Chondrocyte (in vitro differentiated cells): ENCODE data around the gene PTPRN2. TPM values are rescaled to one million over a fixed set of nuclear protein-coding genes. Genes with fewer than 3 reads are reported as not detected.

ENCODE experiments used
- DNase-seq: peaks from one replicate; pipeline ENCODE4 v3.0.0; 2021; ENCODE audit warnings: mixed read lengths, low spot score
- H3K27ac Mint-ChIP-seq: one replicate; pipeline ENCODE4 v1.8.0; 2021; ENCODE audit warnings: mild to moderate bottlenecking, moderate library complexity, mixed read lengths; ENCODE audit not compliant: unreplicated experiment
- H3K27me3 Mint-ChIP-seq: 2 replicates; pipeline ENCODE4 v1.8.0; 2021; ENCODE audit warnings: low read depth, mixed read lengths
- H3K36me3 Mint-ChIP-seq: 2 replicates; pipeline ENCODE4 v1.8.0; 2021; ENCODE audit warnings: low read depth, mixed read lengths
- H3K4me1 Mint-ChIP-seq: 2 replicates; pipeline ENCODE4 v1.8.0; 2021; ENCODE audit warnings: low read depth, mild to moderate bottlenecking, mixed read lengths
- H3K4me3 Mint-ChIP-seq: one replicate; pipeline ENCODE4 v1.8.0; 2021; ENCODE audit warnings: mild to moderate bottlenecking, moderate library complexity, mixed read lengths; ENCODE audit not compliant: unreplicated experiment
- H3K9me3 Mint-ChIP-seq: 2 replicates; pipeline ENCODE4 v1.8.0; 2021; ENCODE audit warnings: low read depth, mixed read lengths
- total RNA-seq: library from RNA; stranded (reverse); gene quantifications from 3 replicates; pipeline ENCODE4 v1.2.1, GENCODE V29; 2021
- TF ChIP-seq, protein P1 (sequence below): fragments of 200-600 bp; sonication (generic); IDR thresholded peaks from 2 replicates; pipeline ENCODE4 v1.5.0; 2021; ENCODE audit warnings: antibody characterized with exemption, mild to moderate bottlenecking, moderate library complexity

PTPRN2 gene
- total RNA-seq, 1 donor from 2014 or later: 0.30 TPM

GRCh38 chr7:157892751-157893523, 694.7 kb downstream of the PTPRN2 start:
- Mint-ChIP-seq H3K36me3 (no peaks in the 10 kb centered on the region), H3K27ac (no peak overlapping the region), H3K9me3 (peaks cover 5% of the 10 kb centered on the region), H3K4me3 (no peak overlapping the region), H3K4me1 (no peaks in the 10 kb centered on the region), H3K27me3 (peaks cover 3% of the 10 kb centered on the region)
- TF ChIP-seq, protein P1, sequence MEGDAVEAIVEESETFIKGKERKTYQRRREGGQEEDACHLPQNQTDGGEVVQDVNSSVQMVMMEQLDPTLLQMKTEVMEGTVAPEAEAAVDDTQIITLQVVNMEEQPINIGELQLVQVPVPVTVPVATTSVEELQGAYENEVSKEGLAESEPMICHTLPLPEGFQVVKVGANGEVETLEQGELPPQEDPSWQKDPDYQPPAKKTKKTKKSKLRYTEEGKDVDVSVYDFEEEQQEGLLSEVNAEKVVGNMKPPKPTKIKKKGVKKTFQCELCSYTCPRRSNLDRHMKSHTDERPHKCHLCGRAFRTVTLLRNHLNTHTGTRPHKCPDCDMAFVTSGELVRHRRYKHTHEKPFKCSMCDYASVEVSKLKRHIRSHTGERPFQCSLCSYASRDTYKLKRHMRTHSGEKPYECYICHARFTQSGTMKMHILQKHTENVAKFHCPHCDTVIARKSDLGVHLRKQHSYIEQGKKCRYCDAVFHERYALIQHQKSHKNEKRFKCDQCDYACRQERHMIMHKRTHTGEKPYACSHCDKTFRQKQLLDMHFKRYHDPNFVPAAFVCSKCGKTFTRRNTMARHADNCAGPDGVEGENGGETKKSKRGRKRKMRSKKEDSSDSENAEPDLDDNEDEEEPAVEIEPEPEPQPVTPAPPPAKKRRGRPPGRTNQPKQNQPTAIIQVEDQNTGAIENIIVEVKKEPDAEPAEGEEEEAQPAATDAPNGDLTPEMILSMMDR: no peak
- peak; percentile 71 for DNase-seq

DNA sequence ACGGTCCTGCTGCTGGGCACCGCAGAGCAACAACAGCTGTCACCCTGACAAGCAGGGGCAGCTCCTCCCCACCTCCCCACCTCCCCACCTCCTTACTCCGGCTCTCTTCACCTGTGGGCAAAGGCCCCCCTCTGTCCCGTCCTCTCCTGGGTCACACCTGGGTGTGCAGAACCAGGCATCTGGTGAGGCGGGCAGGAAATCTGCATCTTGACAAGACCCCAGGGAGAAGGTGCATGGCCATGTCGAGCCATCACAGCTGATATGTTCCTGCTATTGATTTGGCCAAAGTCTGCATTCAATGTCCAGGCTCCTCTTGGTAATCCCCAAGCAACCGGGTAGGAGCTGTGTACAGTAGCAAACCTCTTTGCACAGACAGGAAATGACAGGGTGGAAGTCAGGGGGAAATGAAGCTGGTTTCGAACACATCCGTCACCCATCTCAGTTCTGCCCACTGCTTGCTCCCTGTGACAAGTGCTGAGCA, 696.7 kb downstream of the PTPRN2 start:
- peak; percentile 54 for DNase-seq
- H3K27me3 Mint-ChIP-seq: peaks cover 3% of the 10 kb centered on the region
- H3K4me1 Mint-ChIP-seq: no peaks in the 10 kb centered on the region
- H3K9me3 Mint-ChIP-seq: peaks cover 5% of the 10 kb centered on the region
- H3K36me3 Mint-ChIP-seq: no peaks in the 10 kb centered on the region
- TF ChIP-seq, protein P1: no peak
- H3K27ac Mint-ChIP-seq: no peak overlapping the region
- H3K4me3 Mint-ChIP-seq: no peak overlapping the region

- peaks cover 3% of the 10 kb centered on the region for H3K27me3 Mint-ChIP-seq
- H3K4me3 Mint-ChIP-seq: no peak overlapping the region
- H3K4me1 Mint-ChIP-seq: no peaks in the 10 kb centered on the region
- H3K36me3 Mint-ChIP-seq: no peaks in the 10 kb centered on the region
- H3K27ac Mint-ChIP-seq: no peak overlapping the region
- peaks cover 5% of the 10 kb centered on the region for H3K9me3 Mint-ChIP-seq
- no peak for DNase-seq
- TF ChIP-seq, protein P1: no peak
These were observed 698.1 kb downstream of the PTPRN2 start for GRCh38 chr7:157889480-157889879.

DNA sequence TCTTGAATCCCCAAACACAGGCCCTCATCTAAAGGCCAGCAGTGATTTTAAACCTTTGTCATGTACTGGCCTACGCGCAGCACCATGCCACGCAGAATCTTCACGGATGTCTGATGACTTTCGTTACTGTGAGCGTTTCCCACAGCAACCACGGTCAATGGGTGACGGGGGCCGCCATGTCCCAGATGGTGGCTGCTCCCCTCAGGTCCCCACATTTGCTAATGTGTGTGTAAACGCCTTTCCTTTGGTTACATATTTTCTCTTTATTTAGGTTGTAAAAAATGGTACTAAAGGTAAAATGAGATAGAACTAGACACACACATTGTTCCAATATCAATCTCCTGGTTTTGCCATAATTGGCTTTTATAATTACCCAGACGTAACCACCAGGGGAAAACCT, 699.0 kb downstream of the PTPRN2 start:
- peaks cover 3% of the 10 kb centered on the region for H3K27me3 Mint-ChIP-seq
- DNase-seq: no peak
- no peak overlapping the region for H3K4me3 Mint-ChIP-seq
- TF ChIP-seq, protein P1: no peak
- no peak overlapping the region for H3K27ac Mint-ChIP-seq
- peaks cover 5% of the 10 kb centered on the region for H3K9me3 Mint-ChIP-seq
- no peaks in the 10 kb centered on the region for H3K4me1 Mint-ChIP-seq
- no peaks in the 10 kb centered on the region for H3K36me3 Mint-ChIP-seq

GRCh38 chr7:157887400-157887799, 700.2 kb downstream of the PTPRN2 start:
- no peaks in the 10 kb centered on the region for H3K4me1 Mint-ChIP-seq
- TF ChIP-seq, protein P1: no peak
- no peak for DNase-seq
- no peaks in the 10 kb centered on the region for H3K36me3 Mint-ChIP-seq
- no peaks in the 10 kb centered on the region for H3K27me3 Mint-ChIP-seq
- peaks cover 5% of the 10 kb centered on the region for H3K9me3 Mint-ChIP-seq
- no peak overlapping the region for H3K27ac Mint-ChIP-seq
- H3K4me3 Mint-ChIP-seq: no peak overlapping the region
